Liver (tissue), 3 donors: ENCODE results near the gene PFKL.

ENCODE experiments used
- EGR1 ChIP-seq, 2 donors: IDR thresholded peaks; 2 replicates each; pipeline ENCODE4 v1.6.1; 2016 to 2018; ENCODE audit warnings: antibody characterized with exemption in 2 of 2, low read depth in 2 of 2
- GABPA ChIP-seq, 2 donors: IDR thresholded peaks in 1 of 2; conservative IDR thresholded peaks in 1 of 2; 2 replicates each; pipeline ENCODE4 v1.6.1; 2016; ENCODE audit warnings: antibody characterized with exemption in 2 of 2, mild to moderate bottlenecking in 1 of 2, moderate library complexity in 1 of 2
- HNF4G ChIP-seq: IDR thresholded peaks from 2 replicates; pipeline ENCODE4 v1.6.1; 2016; ENCODE audit warnings: antibody characterized with exemption
- MAX ChIP-seq: IDR thresholded peaks from 2 replicates; pipeline ENCODE4 v1.6.1; 2016; ENCODE audit warnings: antibody characterized with exemption
- RAD21 ChIP-seq, 2 donors: IDR thresholded peaks; 2 replicates each; pipeline ENCODE4 v1.6.1; 2016; ENCODE audit warnings: antibody characterized with exemption in 2 of 2, mild to moderate bottlenecking in 2 of 2
- SP1 ChIP-seq: IDR thresholded peaks from 2 replicates; pipeline ENCODE4 v1.6.1; 2018; ENCODE audit warnings: antibody characterized with exemption, mild to moderate bottlenecking
- YY1 ChIP-seq: IDR thresholded peaks from 2 replicates; pipeline ENCODE4 v1.6.1; 2016; ENCODE audit warnings: antibody characterized with exemption, mild to moderate bottlenecking
- TF ChIP-seq, protein P1 (sequence below): IDR thresholded peaks from 2 replicates; pipeline ENCODE4 v1.6.1; 2016; ENCODE audit warnings: antibody characterized with exemption, mild to moderate bottlenecking
- TF ChIP-seq, protein P2 (sequence below): fragments of 150-350 bp; IDR thresholded peaks from 2 replicates; pipeline ENCODE4 v1.5.1; 2017; ENCODE audit warnings: improper control_type of control experiment, low read depth, low read length; ENCODE audit not compliant: missing input control
- TF ChIP-seq, protein P3 (sequence below): IDR thresholded peaks from 2 replicates; pipeline ENCODE4 v1.6.1; 2016; ENCODE audit warnings: antibody characterized with exemption
- donor health status: healthy.
- donor health status: healthy.

- TF ChIP-seq, protein P1, sequence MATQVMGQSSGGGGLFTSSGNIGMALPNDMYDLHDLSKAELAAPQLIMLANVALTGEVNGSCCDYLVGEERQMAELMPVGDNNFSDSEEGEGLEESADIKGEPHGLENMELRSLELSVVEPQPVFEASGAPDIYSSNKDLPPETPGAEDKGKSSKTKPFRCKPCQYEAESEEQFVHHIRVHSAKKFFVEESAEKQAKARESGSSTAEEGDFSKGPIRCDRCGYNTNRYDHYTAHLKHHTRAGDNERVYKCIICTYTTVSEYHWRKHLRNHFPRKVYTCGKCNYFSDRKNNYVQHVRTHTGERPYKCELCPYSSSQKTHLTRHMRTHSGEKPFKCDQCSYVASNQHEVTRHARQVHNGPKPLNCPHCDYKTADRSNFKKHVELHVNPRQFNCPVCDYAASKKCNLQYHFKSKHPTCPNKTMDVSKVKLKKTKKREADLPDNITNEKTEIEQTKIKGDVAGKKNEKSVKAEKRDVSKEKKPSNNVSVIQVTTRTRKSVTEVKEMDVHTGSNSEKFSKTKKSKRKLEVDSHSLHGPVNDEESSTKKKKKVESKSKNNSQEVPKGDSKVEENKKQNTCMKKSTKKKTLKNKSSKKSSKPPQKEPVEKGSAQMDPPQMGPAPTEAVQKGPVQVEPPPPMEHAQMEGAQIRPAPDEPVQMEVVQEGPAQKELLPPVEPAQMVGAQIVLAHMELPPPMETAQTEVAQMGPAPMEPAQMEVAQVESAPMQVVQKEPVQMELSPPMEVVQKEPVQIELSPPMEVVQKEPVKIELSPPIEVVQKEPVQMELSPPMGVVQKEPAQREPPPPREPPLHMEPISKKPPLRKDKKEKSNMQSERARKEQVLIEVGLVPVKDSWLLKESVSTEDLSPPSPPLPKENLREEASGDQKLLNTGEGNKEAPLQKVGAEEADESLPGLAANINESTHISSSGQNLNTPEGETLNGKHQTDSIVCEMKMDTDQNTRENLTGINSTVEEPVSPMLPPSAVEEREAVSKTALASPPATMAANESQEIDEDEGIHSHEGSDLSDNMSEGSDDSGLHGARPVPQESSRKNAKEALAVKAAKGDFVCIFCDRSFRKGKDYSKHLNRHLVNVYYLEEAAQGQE, result no peak
- TF ChIP-seq, protein P2, sequence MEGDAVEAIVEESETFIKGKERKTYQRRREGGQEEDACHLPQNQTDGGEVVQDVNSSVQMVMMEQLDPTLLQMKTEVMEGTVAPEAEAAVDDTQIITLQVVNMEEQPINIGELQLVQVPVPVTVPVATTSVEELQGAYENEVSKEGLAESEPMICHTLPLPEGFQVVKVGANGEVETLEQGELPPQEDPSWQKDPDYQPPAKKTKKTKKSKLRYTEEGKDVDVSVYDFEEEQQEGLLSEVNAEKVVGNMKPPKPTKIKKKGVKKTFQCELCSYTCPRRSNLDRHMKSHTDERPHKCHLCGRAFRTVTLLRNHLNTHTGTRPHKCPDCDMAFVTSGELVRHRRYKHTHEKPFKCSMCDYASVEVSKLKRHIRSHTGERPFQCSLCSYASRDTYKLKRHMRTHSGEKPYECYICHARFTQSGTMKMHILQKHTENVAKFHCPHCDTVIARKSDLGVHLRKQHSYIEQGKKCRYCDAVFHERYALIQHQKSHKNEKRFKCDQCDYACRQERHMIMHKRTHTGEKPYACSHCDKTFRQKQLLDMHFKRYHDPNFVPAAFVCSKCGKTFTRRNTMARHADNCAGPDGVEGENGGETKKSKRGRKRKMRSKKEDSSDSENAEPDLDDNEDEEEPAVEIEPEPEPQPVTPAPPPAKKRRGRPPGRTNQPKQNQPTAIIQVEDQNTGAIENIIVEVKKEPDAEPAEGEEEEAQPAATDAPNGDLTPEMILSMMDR, result no peak
- TF ChIP-seq GABPA (IDR thresholded peaks at IDR 0.05 in 1 of 2, conservative IDR thresholded peaks at IDR 0.05 in 1 of 2), result no peak
- no peak for TF ChIP-seq HNF4G
- TF ChIP-seq EGR1 (IDR thresholded peaks at IDR 0.05; ENCODE audit: low read depth in 2 of 2), result no peak
- TF ChIP-seq, protein P3, sequence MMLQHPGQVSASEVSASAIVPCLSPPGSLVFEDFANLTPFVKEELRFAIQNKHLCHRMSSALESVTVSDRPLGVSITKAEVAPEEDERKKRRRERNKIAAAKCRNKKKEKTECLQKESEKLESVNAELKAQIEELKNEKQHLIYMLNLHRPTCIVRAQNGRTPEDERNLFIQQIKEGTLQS, result no peak
- TF ChIP-seq MAX, result no peak
- TF ChIP-seq SP1, result no peak
- no peak for TF ChIP-seq YY1
- no peak for TF ChIP-seq RAD21 (IDR thresholded peaks at IDR 0.05)
Observed at GRCh38 chr21:44333509-44334328, 33.9 kb downstream of the PFKL start.
